Esophagus muscularis mucosa (tissue), 4 donors: ENCODE data around the gene NAA25.

ENCODE experiments used
- EP300 ChIP-seq: sonication (generic); formaldehyde crosslinking; IDR thresholded peaks from one replicate; pipeline ENCODE4 v1.6.1; 2017; ENCODE audit warnings: antibody characterized with exemption
- POLR2A ChIP-seq: fragments of 450-650 bp; IDR thresholded peaks from one replicate; pipeline ENCODE4 v1.6.1; 2017; ENCODE audit warnings: antibody characterized with exemption, moderate library complexity, mild to moderate bottlenecking, low read depth
- POLR2AphosphoS5 ChIP-seq, 2 donors: sonication (generic); formaldehyde crosslinking; IDR thresholded peaks; one replicate each; pipeline ENCODE4 v1.6.1; 2017; ENCODE audit warnings: antibody characterized with exemption in 2 of 2
- TF ChIP-seq, protein P1 (sequence below), 3 experiments: fragments of 200-600 bp in 2 of 3; fragments of 450-650 bp in 1 of 3; sonication (generic) in 2 of 3; IDR thresholded peaks; one replicate each; pipeline ENCODE4 v1.5.1; 2017 to 2019; ENCODE audit warnings: antibody characterized with exemption in 3 of 3, mild to moderate bottlenecking in 2 of 3, moderate library complexity in 1 of 3

DNA sequence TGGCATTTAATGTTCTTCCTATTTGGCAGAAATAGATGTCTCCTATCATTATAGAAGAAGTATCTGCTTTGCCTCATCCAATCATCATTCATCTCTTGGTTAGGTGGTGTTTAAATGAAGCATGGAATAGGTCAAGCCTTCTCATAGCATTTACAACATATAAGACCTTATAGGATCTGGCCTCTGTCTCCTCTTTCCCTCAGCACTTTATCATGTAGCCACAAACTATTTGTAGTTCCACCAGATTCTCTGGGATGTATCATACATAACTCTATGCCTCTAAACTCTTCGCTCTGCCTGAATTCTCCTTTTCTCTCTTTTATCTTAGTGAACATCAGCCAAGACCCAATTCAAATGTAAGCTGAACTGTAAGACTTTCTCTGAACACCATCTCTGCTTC, 20.7 kb downstream of the NAA25 start:
- TF ChIP-seq EP300 (no peak), POLR2A (no peak), POLR2AphosphoS5 (IDR thresholded peaks at IDR 0.05) (no peak)
- TF ChIP-seq, protein P1, sequence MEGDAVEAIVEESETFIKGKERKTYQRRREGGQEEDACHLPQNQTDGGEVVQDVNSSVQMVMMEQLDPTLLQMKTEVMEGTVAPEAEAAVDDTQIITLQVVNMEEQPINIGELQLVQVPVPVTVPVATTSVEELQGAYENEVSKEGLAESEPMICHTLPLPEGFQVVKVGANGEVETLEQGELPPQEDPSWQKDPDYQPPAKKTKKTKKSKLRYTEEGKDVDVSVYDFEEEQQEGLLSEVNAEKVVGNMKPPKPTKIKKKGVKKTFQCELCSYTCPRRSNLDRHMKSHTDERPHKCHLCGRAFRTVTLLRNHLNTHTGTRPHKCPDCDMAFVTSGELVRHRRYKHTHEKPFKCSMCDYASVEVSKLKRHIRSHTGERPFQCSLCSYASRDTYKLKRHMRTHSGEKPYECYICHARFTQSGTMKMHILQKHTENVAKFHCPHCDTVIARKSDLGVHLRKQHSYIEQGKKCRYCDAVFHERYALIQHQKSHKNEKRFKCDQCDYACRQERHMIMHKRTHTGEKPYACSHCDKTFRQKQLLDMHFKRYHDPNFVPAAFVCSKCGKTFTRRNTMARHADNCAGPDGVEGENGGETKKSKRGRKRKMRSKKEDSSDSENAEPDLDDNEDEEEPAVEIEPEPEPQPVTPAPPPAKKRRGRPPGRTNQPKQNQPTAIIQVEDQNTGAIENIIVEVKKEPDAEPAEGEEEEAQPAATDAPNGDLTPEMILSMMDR (IDR thresholded peaks at IDR 0.05) = no peak
